SK-N-SH (cell line): Measurements from ENCODE around the gene PPP6C. TPM values are rescaled to one million over a fixed set of nuclear protein-coding genes. Genes with fewer than 3 reads are reported as not detected.
A peak's percentile ranks its signal among the peaks of the same experiment; 100 is the strongest.

Experiments used
- CTCF ChIA-PET: fragments of 300-600, 350-600 bp; formaldehyde crosslinking; extraction: SDS; loops from one replicate; lab custom pipeline; 2021; lab: Yijun Ruan, JAX
- POLR2A ChIA-PET: fragments of 350-600 bp; sonication (Branson Sonifier 250); formaldehyde crosslinking; extraction: SDS; loops from one replicate; lab custom pipeline; 2020; ENCODE audit warnings: antibody characterized with exemption, inconsistent platforms; lab: Yijun Ruan, JAX
- DNase-seq: peaks from one replicate; pipeline ENCODE4 v3.0.0; 2012
- H2AFZ ChIP-seq: fragments of 200-600 bp; sonication (generic); 2 replicates; pipeline ENCODE4 v1.8.1; 2016; ENCODE audit warnings: antibody characterized with exemption, mild to moderate bottlenecking, low read depth
- H3F3A ChIP-seq: fragments of 200-600 bp; sonication (generic); replicated peaks from 2 replicates; pipeline ENCODE3; 2016; ENCODE audit warnings: antibody characterized with exemption, mild to moderate bottlenecking; ENCODE audit not compliant: insufficient read depth
- H3K27ac ChIP-seq, 2 experiments: fragments of 200-500 bp in 1 of 2; fragments of 200-600 bp in 1 of 2; sonication (Bioruptor generic) in 1 of 2; sonication (generic), shearing (Covaris generic) in 1 of 2; 2 replicates each; pipeline versions ENCODE4 v1.5.1 to v1.6.1; 2014 to 2016; ENCODE audit warnings: low read depth in 2 of 2, inconsistent platforms in 1 of 2, low read length in 1 of 2, mild to moderate bottlenecking in 1 of 2, mixed read lengths in 1 of 2
- H3K27me3 ChIP-seq: fragments of 200-600 bp; sonication (generic), shearing (Covaris generic); 2 replicates; pipeline ENCODE4 v1.6.1; 2016; ENCODE audit warnings: mixed run types; ENCODE audit not compliant: insufficient read depth
- H3K36me3 ChIP-seq, 2 experiments: fragments of 200-500 bp in 1 of 2; fragments of 200-600 bp in 1 of 2; sonication (Bioruptor generic) in 1 of 2; sonication (generic) in 1 of 2; replicated peaks in 1 of 2; 2 replicates each; pipeline versions ENCODE3 to v1.5.1; 2014 to 2016; ENCODE audit warnings: low read length in 1 of 2, mild to moderate bottlenecking in 1 of 2; ENCODE audit not compliant: insufficient read depth in 2 of 2, control insufficient read depth in 1 of 2
- H3K4me1 ChIP-seq, 2 experiments: fragments of 200-500 bp in 1 of 2; fragments of 200-600 bp in 1 of 2; sonication (Bioruptor generic) in 1 of 2; sonication (generic), shearing (Covaris generic) in 1 of 2; 2 replicates each; pipeline versions ENCODE4 v1.5.1 to v1.6.1; 2014 to 2016; ENCODE audit warnings: low read depth in 1 of 2, low read length in 1 of 2, mixed run types in 1 of 2; ENCODE audit not compliant: insufficient read depth in 2 of 2, control insufficient read depth in 1 of 2
- H3K4me2 ChIP-seq: fragments of 200-600 bp; sonication (generic), shearing (Covaris generic); 2 replicates; pipeline ENCODE4 v1.6.1; 2017; ENCODE audit warnings: mixed run types
- H3K4me3 ChIP-seq, 2 experiments: fragments of 200-500 bp in 1 of 2; fragments of 200-600 bp in 1 of 2; sonication (Bioruptor generic) in 1 of 2; sonication (generic), shearing (Covaris generic) in 1 of 2; 2 replicates each; pipeline versions ENCODE4 v1.5.1 to v1.8.1; 2014 to 2016; ENCODE audit warnings: low read depth in 2 of 2, inconsistent platforms in 1 of 2, low read length in 1 of 2, mild to moderate bottlenecking in 1 of 2, mixed read lengths in 1 of 2, moderate library complexity in 1 of 2
- H3K79me2 ChIP-seq: fragments of 200-600 bp; sonication (generic); 2 replicates; pipeline ENCODE4 v1.8.1; 2017; ENCODE audit warnings: mild to moderate bottlenecking; ENCODE audit not compliant: insufficient read depth
- H3K9ac ChIP-seq: fragments of 200-600 bp; sonication (generic); 2 replicates; pipeline ENCODE4 v1.6.1; 2017; ENCODE audit warnings: mixed run types
- H3K9me2 ChIP-seq: fragments of 200-600 bp; sonication (generic); 2 replicates; pipeline ENCODE4 v1.6.1; 2017; ENCODE audit warnings: mixed run types
- H3K9me3 ChIP-seq: fragments of 200-600 bp; sonication (generic); 2 replicates; pipeline ENCODE4 v1.6.1; 2017; ENCODE audit warnings: mixed run types, mild to moderate bottlenecking, moderate library complexity
- H4K20me1 ChIP-seq: fragments of 200-600 bp; sonication (generic); 2 replicates; pipeline ENCODE4 v1.6.1; 2017; ENCODE audit warnings: mild to moderate bottlenecking, mixed run types; ENCODE audit not compliant: insufficient read depth
- EP300 ChIP-seq, 2 experiments: IDR thresholded peaks; 2 replicates each; pipeline versions ENCODE4 v1.4.0 to v1.6.1; 2012; ENCODE audit warnings: borderline replicate concordance in 1 of 2, low read depth in 1 of 2, low read length in 1 of 2
- GABPA ChIP-seq: IDR thresholded peaks from 2 replicates; pipeline ENCODE4 v1.4.0; 2012; ENCODE audit warnings: low read depth, mild to moderate bottlenecking
- GATA2 ChIP-seq: sonication (generic); formaldehyde crosslinking; IDR thresholded peaks from 2 replicates; pipeline ENCODE4 v1.5.0; 2020; ENCODE audit warnings: mild to moderate bottlenecking, missing genetic modification reagents
- RAD21 ChIP-seq: IDR thresholded peaks from 2 replicates; pipeline ENCODE4 v1.6.1; 2012; ENCODE audit warnings: mild to moderate bottlenecking, low read length
- SIN3A ChIP-seq: IDR thresholded peaks from 2 replicates; pipeline ENCODE4 v1.6.1; 2012; ENCODE audit warnings: low read depth, mild to moderate bottlenecking, low read length, moderate library complexity, borderline replicate concordance
- WGBS: methylation state at CpG from one replicate; pipeline ENCODE4 v1.1.6; 2017; ENCODE audit warnings: low lambda C conversion rate; 5-methylcytosine and 5-hydroxymethylcytosine counted together
- polyA plus RNA-seq, 3 experiments: library from polyadenylated mRNA; depleted of rRNA; stranded (reverse); fragments of >200 nt; gene quantifications; 2 replicates each; pipeline ENCODE4 v1.2.3, GENCODE V29; 2012

PPP6C gene
- polyA plus RNA-seq, 1 of the 3 experiments (the other 2 are of a cell fraction) = 14.8 TPM

- Histone ChIP-seq H3K9ac (no peak overlapping the region), H4K20me1 (no peaks in the 10 kb centered on the region), H3K79me2 (peaks cover 5% of the 10 kb centered on the region; the same call in 1 of the 2 replicates), H3K4me1 (peaks cover 0 to 2% of the 10 kb centered on the region in 2 experiments; a peak in 2 of 4 replicates), H3K9me2 (no peaks in the 10 kb centered on the region), H2AFZ (no peak overlapping the region), H3K4me2 (no peak overlapping the region), H3K27ac (no peak overlapping the region), H3K36me3 (peaks cover 44 to 65% of the 10 kb centered on the region in 2 experiments), H3K9me3 (no peaks in the 10 kb centered on the region), H3K4me3 (no peak overlapping the region), H3K27me3 (no peaks in the 10 kb centered on the region), H3F3A (peaks cover 7% of the 10 kb centered on the region)
- ChIA-PET POLR2A (no interaction called here), CTCF (interaction anchor here (1.0 to 2.4 kb wide), 2 partner anchors 7 to 298 kb away, joined by 3 to 7 read pairs; partner anchors contain the start of genes SCAI and WDR38)
- no peak for TF ChIP-seq GABPA
- no peak for TF ChIP-seq EP300 (IDR thresholded peaks at IDR 0.05; ENCODE audit: borderline replicate concordance in 1 of 2, low read depth in 1 of 2, low read length in 1 of 2)
- TF ChIP-seq SIN3A = no peak
- DNase-seq = no peak
- 92% methylated on average over 12 of the region's 12 CpGs for WGBS
Measured at GRCh38 chr9:125150349-125151245, 39.0 kb downstream of the PPP6C start.

DNA sequence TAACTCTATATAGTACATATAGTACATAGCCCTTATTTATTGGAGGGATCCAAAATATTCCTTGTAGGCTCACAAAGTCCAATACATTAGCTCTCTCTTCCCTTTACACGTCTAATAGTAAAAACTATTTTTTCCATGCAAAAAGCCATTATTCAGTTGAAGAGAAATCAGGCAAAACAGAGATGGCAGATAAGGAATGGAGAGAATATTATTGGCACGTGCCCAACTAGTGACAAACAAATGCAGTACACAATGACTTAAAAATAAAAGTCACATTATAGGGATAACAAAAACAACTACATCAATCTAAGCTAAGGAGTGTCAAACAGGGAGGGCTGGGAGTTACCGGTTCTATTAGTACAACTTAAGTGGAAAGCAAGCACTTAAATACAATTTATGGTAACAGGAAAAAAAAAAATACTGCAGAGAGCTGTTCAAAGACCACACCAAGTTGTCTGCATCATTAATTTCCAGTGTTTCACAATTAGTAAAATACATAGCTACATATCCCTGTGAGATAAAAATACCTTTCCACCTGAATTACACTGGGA, 42.1 kb downstream of the PPP6C start:
- 46% methylated on average over 3 of the region's 3 CpGs for WGBS
- H4K20me1 ChIP-seq = no peaks in the 10 kb centered on the region
- H3K4me2 ChIP-seq = no peak overlapping the region
- peak; percentile 15 for DNase-seq
- H3K9me2 ChIP-seq = no peaks in the 10 kb centered on the region
- no peak for TF ChIP-seq RAD21
- peak; percentile 56; the same call in 1 of the 2 replicates for TF ChIP-seq GATA2
- TF ChIP-seq SIN3A = no peak
- H3K9me3 ChIP-seq = no peaks in the 10 kb centered on the region
- CTCF ChIA-PET = interaction anchor here (0.9 to 1.1 kb wide), 3 partner anchors 375 to 727 kb away, joined by 3 read pairs; no protein-coding TSS in a partner anchor
- no peak overlapping the region for H2AFZ ChIP-seq
- H3K79me2 ChIP-seq = peaks cover 3% of the 10 kb centered on the region; the same call in 1 of the 2 replicates
- H3K27ac ChIP-seq = no peak overlapping the region
- no peak overlapping the region for H3K9ac ChIP-seq
- no peaks in the 10 kb centered on the region for H3K27me3 ChIP-seq
- POLR2A ChIA-PET = interaction anchor here (1.1 kb wide), 1 partner anchor 94 kb away, joined by 3 read pairs; the partner anchor contains the start of gene HSPA5
- peaks cover 0 to 5% of the 10 kb centered on the region in 2 experiments; a peak in 2 of 4 replicates for H3K4me1 ChIP-seq
- peaks cover 17% of the 10 kb centered on the region for H3F3A ChIP-seq
- no peak overlapping the region for H3K4me3 ChIP-seq
- peaks cover 18 to 49% of the 10 kb centered on the region in 2 experiments for H3K36me3 ChIP-seq

- POLR2A ChIA-PET = no interaction called here
- Histone ChIP-seq H3K9ac (no peak overlapping the region), H3K4me3 (no peak overlapping the region), H2AFZ (no peak overlapping the region), H3K79me2 (peaks cover 7% of the 10 kb centered on the region; the same call in 1 of the 2 replicates), H3K4me2 (no peak overlapping the region), H3K27ac (no peak overlapping the region), H3K9me3 (no peaks in the 10 kb centered on the region), H3K27me3 (no peaks in the 10 kb centered on the region), H3K36me3 (peaks cover 12 to 38% of the 10 kb centered on the region in 2 experiments), H3K4me1 (peaks cover 0 to 5% of the 10 kb centered on the region in 2 experiments; a peak in 2 of 4 replicates), H4K20me1 (no peaks in the 10 kb centered on the region), H3F3A (peaks cover 17% of the 10 kb centered on the region), H3K9me2 (no peaks in the 10 kb centered on the region)
- CTCF ChIA-PET = no interaction called here
- 87% methylated on average over 4 of the region's 4 CpGs for WGBS
- TF ChIP-seq RAD21 = no peak
- DNase-seq = no peak
Measured at GRCh38 chr9:125146247-125146646, 43.4 kb downstream of the PPP6C start.
